Loucy (cell line): ENCODE results near the gene B4GALNT4.
"Not testable (repeated sequence)": the region's sequence is repeated elsewhere in the genome, so short reads cannot be mapped to it uniquely, and the experiment has no call there.

ENCODE experiments used
- CTCF ChIP-seq: fragments of 200-600 bp; sonication (generic); conservative IDR thresholded peaks from 2 replicates; pipeline ENCODE4 v1.5.1; 2014; ENCODE audit warnings: mild to moderate bottlenecking, antibody characterized with exemption, low read length
- EZH2phosphoT487 ChIP-seq: fragments of 200-600 bp; IDR thresholded peaks from 2 replicates; pipeline ENCODE4 v1.6.1; 2018; ENCODE audit warnings: antibody characterized with exemption, mild to moderate bottlenecking, moderate library complexity, borderline replicate concordance

- not testable (repeated sequence) for TF ChIP-seq CTCF, EZH2phosphoT487
These were observed 55.5 kb downstream of the B4GALNT4 start for GRCh38 chr11:424766-425165.
